Hematopoietic multipotent progenitor cell (in vitro differentiated cells): ENCODE measurements around the gene C15orf61. TPM values are rescaled to one million over a fixed set of nuclear protein-coding genes. Genes with fewer than 3 reads are reported as not detected.

Source experiments
- DNase-seq, 3 donors: peaks; one replicate each; pipeline ENCODE4 v3.0.0-alpha.2; 2011 to 2015; ENCODE audit warnings: low read depth in 2 of 3, low spot score in 2 of 3
- total RNA-seq: library from RNA; depleted of rRNA; stranded (reverse); fragments of >200 nt; gene quantifications from one replicate; pipeline ENCODE4 v1.2.3, GENCODE V29; 2012

Gene C15orf61
- total RNA-seq, 1 donor, result 11.3 TPM

DNA sequence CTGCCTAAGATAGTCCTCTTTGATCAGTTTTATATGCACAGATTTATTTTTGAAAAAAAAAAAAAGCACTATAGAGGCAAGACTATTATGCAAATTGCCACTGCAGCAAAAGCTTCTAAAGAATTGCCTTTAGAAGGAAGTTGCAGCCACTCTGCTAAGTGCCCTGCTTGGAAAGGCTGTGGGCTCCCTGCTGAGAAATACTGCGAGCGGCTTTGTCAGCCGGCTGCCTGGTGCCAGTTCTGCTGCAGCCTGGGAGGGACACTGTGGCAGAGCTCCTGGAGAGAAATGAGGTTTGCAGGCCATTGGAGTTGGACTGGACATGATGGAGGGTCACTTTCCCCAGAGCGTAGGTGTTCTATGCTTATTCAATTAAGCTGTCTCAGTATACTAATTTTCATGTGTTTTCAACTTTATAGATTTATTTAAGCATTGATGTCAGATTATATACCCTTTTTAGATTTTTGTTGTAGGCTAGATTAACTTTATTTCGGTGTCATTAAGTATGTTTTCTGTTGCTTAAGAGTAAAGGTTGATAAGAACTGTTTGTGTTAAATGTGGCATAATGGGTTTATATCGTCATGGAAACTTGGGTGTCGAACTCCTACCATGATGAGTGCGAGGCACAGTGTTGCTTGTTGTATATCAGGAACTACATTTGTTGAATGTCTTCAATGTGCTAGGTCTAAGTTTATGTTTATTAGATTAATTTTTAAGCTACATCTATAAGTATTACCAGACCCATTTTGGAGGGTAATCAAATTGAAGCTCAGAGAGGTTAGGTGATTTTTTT lies 28.1 kb downstream of the C15orf61 start:
- DNase-seq, result peak in 1 of 3 donors; percentile 11

DNA sequence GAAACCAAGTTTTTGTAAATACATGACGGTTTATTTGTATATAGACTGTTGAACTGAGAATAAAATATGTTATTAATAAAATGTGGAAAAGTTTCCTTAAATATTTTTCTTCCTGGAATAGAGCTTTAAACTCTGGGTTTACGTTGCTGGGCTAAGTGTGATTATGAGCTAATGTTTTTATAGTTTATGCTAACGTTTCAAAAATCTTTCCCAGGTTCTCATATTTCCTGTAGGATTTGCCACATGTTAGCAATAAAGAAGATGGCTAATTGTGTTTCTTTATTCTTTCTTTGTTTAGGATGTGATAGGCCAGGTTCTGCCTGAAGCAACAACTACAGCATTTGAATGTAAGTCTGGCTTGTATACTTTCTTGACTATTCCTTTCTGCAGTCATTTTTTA lies 28.8 kb downstream of the C15orf61 start:
- no peak for DNase-seq

- no peak for DNase-seq
Observed at GRCh38 chr15:67550522-67550921, 29.6 kb downstream of the C15orf61 start.

- no peak for DNase-seq
Observed at GRCh38 chr15:67551207-67551743, 30.3 kb downstream of the C15orf61 start.

GRCh38 chr15:67554580-67554979 lies 33.6 kb downstream of the C15orf61 start:
- no peak for DNase-seq

DNA sequence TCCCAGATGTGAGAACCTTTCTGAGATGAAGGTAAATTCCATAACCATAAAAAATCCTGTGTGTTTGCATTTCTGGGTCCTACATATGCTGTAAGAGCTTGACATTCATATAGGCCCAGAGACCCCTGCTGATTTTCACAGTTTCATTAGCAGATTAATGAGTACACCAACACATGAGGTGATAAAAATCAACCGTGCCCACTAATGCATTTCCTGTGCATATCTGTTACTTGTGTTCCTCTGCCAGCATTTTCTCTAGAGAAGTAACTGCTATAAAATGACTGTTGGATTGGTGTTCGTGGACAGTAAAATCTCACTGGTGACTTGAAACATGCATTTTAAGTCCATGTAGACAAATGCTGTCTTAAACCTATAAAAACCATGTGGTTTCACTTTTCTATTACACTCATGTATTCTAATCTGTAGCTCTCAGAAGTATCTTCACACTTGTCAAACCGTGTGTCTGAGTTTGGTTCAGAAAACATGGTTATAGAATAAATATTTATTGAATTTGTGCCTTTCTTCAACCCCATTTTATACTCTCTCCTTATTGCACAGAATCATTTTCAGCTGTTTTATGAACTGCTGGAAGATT lies 36.1 kb downstream of the C15orf61 start:
- DNase-seq, result no peak

DNA sequence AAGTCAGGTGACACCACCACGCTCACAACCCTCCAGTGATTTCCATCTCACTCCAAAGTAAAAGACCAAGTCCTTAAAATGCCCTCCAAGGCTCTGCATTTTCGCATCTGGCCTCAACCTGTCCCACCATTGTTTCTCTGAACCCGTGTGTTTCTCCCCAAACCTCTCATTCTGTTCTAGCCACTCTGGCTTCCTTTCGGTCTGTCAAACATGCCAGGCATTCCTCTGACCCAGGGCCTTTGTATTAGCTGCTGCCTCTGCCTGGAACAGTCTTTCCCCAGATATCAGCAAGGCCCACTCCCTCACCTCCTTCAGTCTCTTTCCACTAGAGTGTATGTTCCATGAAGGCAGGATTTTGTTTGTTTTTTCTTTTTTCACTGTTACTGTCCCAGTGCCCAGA lies 37.6 kb downstream of the C15orf61 start:
- no peak for DNase-seq

DNA sequence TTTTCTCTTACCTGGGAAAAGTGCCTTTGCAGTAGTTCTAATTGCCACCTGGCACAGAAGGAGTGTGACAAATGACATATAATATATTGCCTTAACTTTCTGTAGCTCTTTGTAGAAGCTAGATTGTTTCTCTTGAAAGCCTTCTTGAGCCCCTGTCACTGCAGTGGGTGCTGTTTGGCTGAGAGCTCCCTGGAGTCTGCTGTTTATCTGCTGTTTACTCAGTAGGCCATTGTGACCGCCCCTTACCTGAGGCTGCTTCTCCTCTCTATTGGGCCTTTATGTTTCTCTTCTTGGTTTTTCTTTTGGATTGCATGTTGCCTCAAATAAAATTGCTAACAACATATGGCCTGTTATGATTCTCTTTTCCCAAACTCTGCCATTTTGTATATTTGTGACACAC lies 38.2 kb downstream of the C15orf61 start:
- no peak for DNase-seq

DNA sequence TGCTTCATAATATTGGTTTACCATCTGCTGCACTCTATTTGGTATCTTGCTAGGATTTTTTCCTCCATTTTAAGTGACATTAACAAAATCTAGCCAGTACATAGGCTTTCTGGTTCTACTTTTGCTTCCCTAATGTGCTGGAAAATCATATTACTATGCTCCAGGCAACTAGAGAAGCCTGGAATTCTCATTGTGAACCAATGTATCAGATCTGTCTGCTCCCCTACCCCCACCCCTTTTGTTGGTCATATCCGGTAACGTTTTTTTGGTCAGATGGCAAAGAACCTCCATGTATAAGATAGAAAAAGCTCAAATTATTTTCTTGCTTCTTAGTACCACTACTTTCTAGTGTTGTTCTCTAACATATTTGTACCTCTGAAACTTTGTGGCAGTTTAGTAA lies 38.6 kb downstream of the C15orf61 start:
- no peak for DNase-seq

DNA sequence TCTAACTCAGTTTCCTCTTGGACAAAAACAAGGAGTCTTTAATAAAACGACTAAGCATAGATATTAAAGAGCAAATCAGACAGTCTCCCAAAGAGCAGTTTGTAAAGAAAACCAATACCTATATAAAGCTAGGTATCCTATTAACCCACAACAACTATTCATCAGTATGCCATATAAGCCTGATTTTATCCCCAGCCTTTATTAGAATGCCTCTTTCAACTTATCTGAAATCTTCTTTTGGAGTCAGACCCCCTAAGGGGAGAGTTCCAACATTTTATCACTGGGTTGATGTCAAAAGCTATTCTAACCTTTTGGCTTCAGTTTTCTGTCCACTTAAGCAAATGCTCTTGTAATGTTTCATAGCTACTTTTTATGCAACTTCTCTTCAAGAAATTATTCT lies 39.4 kb downstream of the C15orf61 start:
- no peak for DNase-seq

- no peak for DNase-seq
Observed at GRCh38 chr15:67563092-67563491, 42.2 kb downstream of the C15orf61 start.

GRCh38 chr15:67564021-67564967 lies 43.4 kb downstream of the C15orf61 start:
- no peak for DNase-seq

DNA sequence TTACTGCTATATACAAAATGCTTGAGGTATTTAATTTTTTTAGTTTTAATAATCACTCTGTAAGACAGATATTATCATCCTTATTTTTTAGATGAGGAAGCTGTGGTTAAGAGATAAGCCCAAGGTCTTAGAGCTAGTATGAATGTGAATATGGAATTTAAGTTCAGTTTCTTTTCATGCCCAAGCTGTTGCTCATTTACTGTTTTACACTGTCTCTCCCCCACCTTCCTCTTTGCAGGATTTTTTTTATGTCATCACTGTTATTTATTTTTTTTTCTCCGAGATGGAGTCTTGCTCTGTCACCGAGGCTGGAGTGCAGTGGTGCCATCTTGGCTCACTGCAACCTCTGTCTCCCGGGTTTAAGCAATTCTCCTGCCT lies 44.0 kb downstream of the C15orf61 start:
- peak in 1 of 3 donors; percentile 30 for DNase-seq

DNA sequence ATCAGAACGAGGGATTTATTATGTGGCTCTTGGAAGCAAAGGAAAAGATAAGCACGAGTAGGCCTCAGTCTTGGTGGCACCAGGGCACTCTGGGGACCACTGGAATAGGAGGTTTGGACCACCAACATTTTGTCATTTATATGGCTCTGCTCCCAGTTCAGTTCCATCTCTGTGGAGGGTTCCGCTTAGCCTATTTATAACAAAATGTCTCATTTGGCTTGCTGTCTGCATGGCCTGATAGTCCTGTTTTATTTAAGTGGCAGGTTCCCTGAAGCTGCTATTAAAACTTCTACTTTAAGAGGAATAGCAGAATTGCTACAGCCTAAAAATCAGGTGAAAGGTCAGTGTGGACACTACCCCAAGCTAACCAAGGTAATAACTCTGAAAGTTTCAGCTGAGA lies 48.7 kb downstream of the C15orf61 start:
- no peak for DNase-seq

GRCh38 chr15:67570875-67571647 lies 50.1 kb downstream of the C15orf61 start:
- DNase-seq, result no peak

DNA sequence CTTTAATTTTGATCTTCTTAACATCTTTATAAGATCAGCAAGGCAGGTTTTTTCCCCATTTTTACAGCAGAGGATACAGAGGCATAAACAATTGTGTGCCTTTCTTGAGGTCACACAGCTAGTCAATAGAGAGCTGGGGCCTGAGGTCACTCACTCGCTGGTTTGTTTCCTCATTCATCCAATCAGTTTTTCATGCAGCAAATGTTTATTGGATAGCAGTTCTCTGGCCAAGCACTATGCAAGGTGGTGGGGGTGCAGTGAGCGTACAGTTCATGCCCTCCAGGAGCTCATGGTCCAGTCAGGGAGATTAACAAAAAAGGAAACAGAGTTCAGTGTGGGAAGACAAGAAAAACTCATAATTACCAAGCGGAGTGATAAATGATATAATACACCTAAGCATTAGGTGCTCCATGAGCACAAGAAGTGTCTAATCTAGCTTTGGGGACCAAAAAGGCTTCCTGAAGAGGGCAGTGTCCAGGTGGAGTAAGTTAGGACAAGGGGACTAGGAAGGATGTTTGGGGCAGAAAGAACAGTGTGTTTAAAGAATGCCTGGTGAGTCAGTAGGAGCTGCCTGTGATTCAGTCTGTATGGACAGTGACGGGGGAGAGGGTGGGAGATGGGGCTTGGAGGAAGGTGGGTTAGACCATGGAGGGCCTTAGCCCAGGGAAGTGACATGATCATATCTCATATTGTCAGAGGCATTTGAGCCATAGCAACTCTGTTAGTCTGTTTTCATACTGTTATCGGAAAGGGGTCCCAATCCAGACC lies 50.9 kb downstream of the C15orf61 start:
- DNase-seq, result no peak

- DNase-seq, result no peak
Observed at GRCh38 chr15:67573194-67573593, 52.3 kb downstream of the C15orf61 start.

- DNase-seq, result no peak
Observed at GRCh38 chr15:67575039-67575502, 54.1 kb downstream of the C15orf61 start.

DNA sequence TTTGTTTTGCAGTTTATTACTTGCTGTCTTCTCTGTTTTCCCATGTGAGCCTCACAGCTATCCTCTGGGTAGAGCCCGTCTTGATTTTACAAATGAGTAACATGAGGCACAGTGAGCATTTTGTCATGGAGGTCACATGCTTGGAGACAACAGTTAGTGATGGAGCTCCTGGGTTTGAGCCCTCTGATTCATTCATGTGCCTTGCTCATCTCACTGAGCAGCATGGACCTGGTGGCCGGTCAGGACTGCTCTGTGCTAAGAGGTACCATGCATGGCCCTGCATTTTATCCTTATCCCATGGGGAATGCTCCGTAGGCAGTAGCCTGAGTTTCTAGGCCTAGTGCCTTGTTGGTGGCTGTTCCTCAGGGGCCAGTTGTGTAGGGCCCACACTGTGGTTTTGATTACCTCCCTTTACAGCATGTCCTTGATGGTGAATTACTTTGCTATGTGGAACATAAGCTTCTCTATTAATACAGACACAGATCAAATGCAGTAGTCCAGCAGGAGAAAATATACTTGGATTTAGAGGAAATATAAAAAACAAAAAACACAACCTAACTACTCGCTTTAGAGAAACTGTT lies 57.2 kb downstream of the C15orf61 start:
- no peak for DNase-seq
